Colonic mucosa (tissue), 4 donors: ENCODE results near the gene TTC28. TPM values are rescaled to one million over a fixed set of nuclear protein-coding genes. Genes with fewer than 3 reads are reported as not detected.
A peak's percentile ranks its signal among the peaks of the same experiment; 100 is the strongest.
"Not testable (repeated sequence)": the region's sequence is repeated elsewhere in the genome, so short reads cannot be mapped to it uniquely, and the experiment has no call there.

ENCODE experiments used
- DNase-seq: peaks from one replicate; pipeline ENCODE4 v3.0.0-alpha.2; 2020
- H3K27ac ChIP-seq: fragments of 200-600 bp; one replicate; pipeline ENCODE4 v1.8.0; 2021
- H3K27me3 ChIP-seq: fragments of 200-600 bp; one replicate; pipeline ENCODE4 v1.8.0; 2021
- H3K36me3 ChIP-seq: fragments of 200-600 bp; one replicate; pipeline ENCODE4 v1.8.0; 2021
- H3K4me1 ChIP-seq: fragments of 200-600 bp; one replicate; pipeline ENCODE4 v1.8.0; 2021; ENCODE audit warnings: mild to moderate bottlenecking
- H3K4me3 ChIP-seq: fragments of 200-600 bp; one replicate; pipeline ENCODE4 v1.8.0; 2021
- H3K9ac ChIP-seq, 2 donors: one replicate each; pipeline ENCODE4 v1.7.0; 2013; ENCODE audit warnings: control low read depth in 2 of 2, low read depth in 2 of 2, low read length in 2 of 2
- H3K9me3 ChIP-seq: fragments of 200-600 bp; one replicate; pipeline ENCODE4 v1.8.0; 2021
- CTCF ChIP-seq: fragments of 200-600 bp; IDR thresholded peaks from one replicate; pipeline ENCODE4 v1.8.0; 2022; ENCODE audit warnings: antibody characterized with exemption, mild to moderate bottlenecking
- intact Hi-C: fragments of 100-400 bp; cut with DNase I; formaldehyde crosslinking; loops from one replicate; pipeline ENCODE4 v1.14.1; 2022
- total RNA-seq, 2 donors: library from RNA; stranded (reverse); fragmentation: NEBNext Ultra II Directional in 1 of 2; extraction: Animal tissue kit (Norgen Biotek cat#: 25700) in 1 of 2; gene quantifications; one replicate each; pipeline ENCODE4 v1.2.1, GENCODE V29; 2021
- donor health status: healthy.
- donor health status: DM: no; HTN: no; CAD: no.
- donor health status: DM: no; HTN: no; CAD: no.

The TTC28 gene
- total RNA-seq, 2 donors from 2014 or later, result 6.6 to 9.2 TPM

- no peak overlapping the region for H3K9ac ChIP-seq
Measured at GRCh38 chr22:28706845-28707244, 27.2 kb upstream of the TTC28 start.

DNA sequence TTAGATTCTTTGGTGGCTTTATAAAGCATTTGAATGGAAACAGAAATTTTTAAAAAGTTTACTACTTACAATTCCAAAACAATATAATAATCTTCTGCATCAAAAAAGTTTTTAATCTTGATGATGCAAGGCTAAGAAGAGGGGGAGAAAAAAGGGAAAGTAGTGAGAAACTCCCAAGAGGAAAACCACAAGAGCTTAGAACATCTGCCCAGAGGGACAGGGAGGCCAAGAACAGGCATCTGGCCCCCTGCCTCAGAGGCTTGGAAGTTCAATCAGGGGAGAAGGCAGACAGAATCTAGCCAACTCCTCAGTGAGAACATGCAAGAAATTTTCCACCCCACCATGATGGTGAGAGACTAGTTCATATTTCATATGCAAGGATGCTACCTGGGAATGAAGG, 23.8 kb upstream of the TTC28 start:
- Histone ChIP-seq H3K4me1 (no peaks in the 10 kb centered on the region), H3K9me3 (no peaks in the 10 kb centered on the region), H3K4me3 (no peak overlapping the region), H3K9ac (no peak overlapping the region), H3K36me3 (no peaks in the 10 kb centered on the region), H3K27me3 (no peaks in the 10 kb centered on the region), H3K27ac (no peak overlapping the region)
- intact Hi-C loops, result no loop called here
- no peak for TF ChIP-seq CTCF
- no peak for DNase-seq

More at GRCh38 chr22:28706845-28707244, 27.2 kb upstream of the TTC28 start:
- DNase-seq, result no peak
- Histone ChIP-seq H3K9me3 (no peaks in the 10 kb centered on the region), H3K4me3 (no peak overlapping the region), H3K27me3 (no peaks in the 10 kb centered on the region), H3K27ac (no peak overlapping the region), H3K4me1 (no peaks in the 10 kb centered on the region), H3K36me3 (no peaks in the 10 kb centered on the region)
- intact Hi-C loops, result no loop called here
- TF ChIP-seq CTCF, result no peak

- Histone ChIP-seq H3K27me3 (no peaks in the 10 kb centered on the region), H3K4me3 (no peak overlapping the region), H3K27ac (no peak overlapping the region), H3K4me1 (no peaks in the 10 kb centered on the region), H3K9me3 (no peaks in the 10 kb centered on the region), H3K36me3 (no peaks in the 10 kb centered on the region), H3K9ac (no peak overlapping the region)
- no peak for DNase-seq
- intact Hi-C loops, result no loop called here
- no peak for TF ChIP-seq CTCF
Measured at GRCh38 chr22:28702891-28703290, 23.3 kb upstream of the TTC28 start.

DNA sequence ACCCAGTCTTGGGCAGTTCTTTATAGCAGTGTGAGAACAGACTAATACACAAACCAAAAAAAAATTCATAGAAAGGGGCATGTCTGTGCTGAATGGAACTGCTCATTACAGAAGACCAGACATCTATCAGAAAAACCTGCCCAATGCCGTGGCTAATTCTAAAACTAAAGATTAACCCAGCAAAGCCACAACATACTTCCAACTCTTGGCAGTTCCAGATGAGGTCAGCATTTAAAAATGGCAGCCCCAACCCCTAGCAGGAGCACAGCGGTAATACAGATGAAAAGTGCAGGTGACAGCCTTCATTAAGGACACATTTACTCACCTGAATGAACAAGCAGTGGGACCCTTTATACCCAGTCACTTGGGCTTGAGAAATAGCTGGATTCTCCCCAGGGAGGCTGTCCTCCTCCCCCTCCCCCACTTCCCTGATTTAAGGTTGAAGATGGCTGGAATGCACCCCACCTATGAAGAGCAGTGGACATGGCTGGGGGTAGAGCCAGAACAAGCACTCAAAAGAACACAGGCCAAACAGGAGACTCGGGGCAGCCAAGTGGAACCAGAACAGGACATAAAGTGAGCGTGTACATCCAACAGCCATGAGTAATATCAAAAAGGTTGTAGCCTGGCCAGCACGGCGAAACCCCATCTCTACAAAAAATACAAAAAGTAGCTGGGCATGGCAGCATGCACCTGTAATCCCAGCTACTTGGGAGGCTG, 13.6 kb upstream of the TTC28 start:
- intact Hi-C loops, H3K9ac ChIP-seq, H3K4me1 ChIP-seq: not testable (repeated sequence)

DNA sequence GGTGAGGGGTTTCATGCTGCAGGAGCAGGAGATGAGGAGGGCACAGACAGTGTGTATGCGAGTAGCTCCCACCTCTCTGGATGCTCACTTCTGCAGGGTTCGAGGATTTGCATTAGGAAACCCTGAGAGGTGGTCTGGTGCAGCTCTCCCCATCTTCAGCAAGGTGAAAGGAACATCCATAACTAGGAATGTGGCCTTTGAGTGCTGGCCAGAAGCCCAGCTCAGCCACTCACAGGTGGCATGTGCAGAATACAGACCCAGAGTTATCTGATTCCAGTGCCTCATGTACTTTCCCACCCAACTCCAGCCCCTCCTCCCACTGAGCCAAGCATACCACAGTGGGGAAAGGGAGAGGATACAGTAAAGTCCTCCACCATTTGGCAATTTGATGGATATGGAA, 10.2 kb upstream of the TTC28 start:
- H3K9ac ChIP-seq, H3K4me1 ChIP-seq, H3K27me3 ChIP-seq, H3K36me3 ChIP-seq, H3K4me3 ChIP-seq, H3K27ac ChIP-seq, intact Hi-C loops, H3K9me3 ChIP-seq, DNase-seq: not testable (repeated sequence)

More for the DNA sequence above, 13.6 kb upstream of the TTC28 start:
- not testable (repeated sequence) for H3K27me3 ChIP-seq, H3K36me3 ChIP-seq, H3K27ac ChIP-seq, H3K9me3 ChIP-seq, DNase-seq, H3K4me3 ChIP-seq

DNA sequence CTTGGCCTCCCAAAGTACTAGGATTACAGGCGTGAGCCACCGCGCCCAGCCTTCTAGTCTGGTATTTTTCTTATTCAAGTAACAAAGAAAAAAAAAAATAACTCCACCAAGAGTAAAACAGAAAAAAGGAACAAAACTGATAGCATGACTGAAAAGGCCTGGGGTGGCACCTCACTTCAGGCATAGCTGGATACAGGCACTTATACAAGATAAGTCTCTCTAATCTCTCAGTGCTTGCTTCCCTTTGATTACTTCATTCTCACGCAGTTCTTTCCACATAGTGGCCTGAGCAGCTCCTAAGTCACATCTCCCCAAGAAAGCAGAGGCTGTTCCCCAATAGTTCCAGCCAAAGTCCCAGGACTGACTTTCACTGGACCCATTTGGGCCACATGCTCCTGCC, 3.3 kb upstream of the TTC28 start:
- H3K27ac ChIP-seq, H3K4me1 ChIP-seq, H3K36me3 ChIP-seq, H3K9ac ChIP-seq, H3K9me3 ChIP-seq, H3K4me3 ChIP-seq, intact Hi-C loops, DNase-seq, H3K27me3 ChIP-seq: not testable (repeated sequence)

- H3K9ac ChIP-seq, H3K4me3 ChIP-seq, H3K27ac ChIP-seq, H3K27me3 ChIP-seq, H3K4me1 ChIP-seq, intact Hi-C loops, H3K9me3 ChIP-seq, H3K36me3 ChIP-seq: not testable (repeated sequence)
- peak; percentile 40 for DNase-seq
Measured at GRCh38 chr22:28680813-28681490, 1.3 kb upstream of the TTC28 start.

- Histone ChIP-seq H3K4me3 (peak overlapping the region; percentile 54), H3K9ac (peak overlapping the region in 1 of 2 donors; percentile 51)
- H3K36me3 ChIP-seq, H3K4me1 ChIP-seq, H3K27me3 ChIP-seq, H3K9me3 ChIP-seq, intact Hi-C loops, H3K27ac ChIP-seq: not testable (repeated sequence)
- peak; percentile 19 for DNase-seq
Measured at GRCh38 chr22:28678778-28679610, 646 bp downstream of the TTC28 start.

DNA sequence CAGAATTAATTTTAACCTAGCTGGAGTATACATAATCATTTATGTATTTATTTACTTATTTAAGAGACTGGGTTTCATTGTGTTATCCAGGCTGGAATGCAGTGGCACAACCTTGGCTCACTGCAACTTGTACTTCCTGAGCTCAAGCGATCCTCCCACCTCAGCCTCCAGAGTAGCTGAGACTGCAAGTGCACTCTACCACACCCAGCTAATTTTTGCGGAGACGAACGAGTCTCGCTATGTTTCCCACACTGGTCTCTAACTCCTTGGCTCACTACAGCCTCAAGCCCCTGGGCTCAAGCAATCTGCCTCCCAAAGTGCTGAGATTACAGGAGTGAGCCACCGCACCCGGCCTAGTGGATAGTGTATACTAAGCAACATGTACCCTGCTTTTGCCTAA, 1.5 kb downstream of the TTC28 start:
- H3K9ac ChIP-seq, H3K36me3 ChIP-seq, H3K4me3 ChIP-seq, H3K4me1 ChIP-seq, DNase-seq, H3K9me3 ChIP-seq, intact Hi-C loops, H3K27ac ChIP-seq, H3K27me3 ChIP-seq: not testable (repeated sequence)
